PC-3 (cell line): ENCODE data around the gene CATSPERB. TPM values are rescaled to one million over a fixed set of nuclear protein-coding genes. Genes with fewer than 3 reads are reported as not detected.

Experiments
- ATAC-seq: fragments of 200-7000 bp; cut with Tn5 transposase; 2 replicates; pipeline ENCODE4 v1.9.1; 2020; ENCODE audit warnings: mild to moderate bottlenecking, moderate library complexity
- BruUV-seq: library from RNA; stranded (reverse); fragments of 400-500 nt; replicated peaks from 2 replicates; lab custom pipeline; 2021; lab: Mats Ljungman, UMichigan
- CTCF ChIA-PET: fragments of 300-600 bp; sonication (Branson Sonifier 250); formaldehyde crosslinking; loops from one replicate; lab custom pipeline; 2022; ENCODE audit warnings: antibody characterized with exemption; lab: Charles Lee
- POLR2A ChIA-PET: fragments of 300-600 bp; sonication (Branson Sonifier 250); formaldehyde crosslinking; loops from one replicate; lab custom pipeline; 2022; ENCODE audit warnings: antibody characterized with exemption; ENCODE audit not compliant: unreplicated experiment; lab: Charles Lee
- DNase-seq: peaks from one replicate; pipeline ENCODE4 v3.0.0-alpha.2; 2015
- H2AFZ ChIP-seq: fragments of 300-600 bp; sonication (generic); 2 replicates; pipeline ENCODE4 v1.6.0; 2016; ENCODE audit warnings: antibody characterized with exemption, low read length
- H3F3A ChIP-seq: fragments of 300-600 bp; sonication (generic); one replicate; pipeline ENCODE4 v1.6.0; 2017; ENCODE audit warnings: antibody characterized with exemption, low read length, control low read depth, mild to moderate bottlenecking; ENCODE audit not compliant: unreplicated experiment
- H3K27ac ChIP-seq: fragments of 300-600 bp; sonication (generic); 2 replicates; pipeline ENCODE4 v1.5.1; 2016; ENCODE audit warnings: mild to moderate bottlenecking, low read length
- H3K27me3 ChIP-seq: fragments of 300-600 bp; sonication (generic); 2 replicates; pipeline ENCODE4 v1.6.1; 2016; ENCODE audit warnings: low read length, mixed read lengths
- H3K36me3 ChIP-seq: fragments of 300-600 bp; sonication (generic); 2 replicates; pipeline ENCODE4 v1.6.1; 2016; ENCODE audit warnings: low read depth, mixed run types, low read length, mixed read lengths
- H3K4me1 ChIP-seq: fragments of 300-600 bp; sonication (generic); 2 replicates; pipeline ENCODE4 v1.5.1; 2016; ENCODE audit warnings: low read length; ENCODE audit not compliant: insufficient read depth
- H3K4me2 ChIP-seq: fragments of 300-600 bp; sonication (generic); 2 replicates; pipeline ENCODE4 v1.6.0; 2016; ENCODE audit warnings: low read length
- H3K4me3 ChIP-seq: fragments of 300-600 bp; sonication (generic); 2 replicates; pipeline ENCODE4 v1.5.1; 2016; ENCODE audit warnings: mild to moderate bottlenecking, low read length, mixed read lengths
- H3K79me2 ChIP-seq: fragments of 300-600 bp; sonication (generic); 2 replicates; pipeline ENCODE4 v1.6.1; 2017; ENCODE audit warnings: low read length, mixed read lengths
- H3K9ac ChIP-seq: fragments of 300-600 bp; sonication (generic); 2 replicates; pipeline ENCODE4 v1.6.0; 2016; ENCODE audit warnings: mild to moderate bottlenecking, low read length
- H3K9me2 ChIP-seq: fragments of 300-600 bp; sonication (generic); replicated peaks from 2 replicates; pipeline ENCODE4 v1.6.1; 2016; ENCODE audit warnings: mixed run types, low read length, mixed read lengths
- H3K9me3 ChIP-seq: fragments of 300-600 bp; sonication (generic); 2 replicates; pipeline ENCODE4 v1.6.1; 2016; ENCODE audit warnings: low read length, mixed read lengths
- H4K20me1 ChIP-seq: fragments of 300-600 bp; sonication (generic); 2 replicates; pipeline ENCODE4 v1.6.1; 2016; ENCODE audit warnings: low read length, mixed read lengths
- CTCF ChIP-seq: fragments of 300-600 bp; sonication (generic); conservative IDR thresholded peaks from 2 replicates; pipeline ENCODE4 v1.5.1; 2017; ENCODE audit warnings: antibody characterized with exemption, low read depth, mild to moderate bottlenecking, low read length
- EZH2 ChIP-seq: fragments of 300-600 bp; sonication (generic); IDR thresholded peaks from one replicate; pipeline ENCODE4 v1.6.1; 2017; ENCODE audit warnings: antibody characterized with exemption, mild to moderate bottlenecking, low read length; ENCODE audit not compliant: unreplicated experiment
- EZH2phosphoT487 ChIP-seq: fragments of 300-600 bp; sonication (generic); IDR thresholded peaks from 2 replicates; pipeline ENCODE4 v1.6.1; 2018; ENCODE audit warnings: mild to moderate bottlenecking, antibody characterized with exemption, low read length, borderline replicate concordance
- intact Hi-C: fragments of 100-400 bp; cut with micrococcal nuclease; formaldehyde crosslinking; loops from 2 replicates; pipeline ENCODE4 v1.9.0; 2023
- total RNA-seq: library from RNA; depleted of rRNA; stranded (reverse); fragments of >200 nt; gene quantifications from 2 replicates; pipeline ENCODE4 v1.2.3, GENCODE V29; 2014

The CATSPERB gene
- total RNA-seq, 1 experiment from 2014 or later, result not detected

- Histone ChIP-seq H3F3A (no peaks in the 10 kb centered on the region), H2AFZ (no peak overlapping the region), H3K27me3 (peaks cover 27% of the 10 kb centered on the region), H3K4me1 (no peaks in the 10 kb centered on the region), H3K9me3 (no peaks in the 10 kb centered on the region), H4K20me1 (no peaks in the 10 kb centered on the region), H3K9ac (no peak overlapping the region), H3K4me2 (no peak overlapping the region), H3K79me2 (no peaks in the 10 kb centered on the region), H3K9me2 (no peaks in the 10 kb centered on the region), H3K4me3 (no peak overlapping the region), H3K27ac (no peak overlapping the region), H3K36me3 (no peaks in the 10 kb centered on the region)
- ChIA-PET POLR2A (no interaction called here), CTCF (no interaction called here)
- TF ChIP-seq EZH2, result no peak
- TF ChIP-seq CTCF, result no peak
- TF ChIP-seq EZH2phosphoT487, result no peak
- no TSS peak for BruUV-seq
- ATAC-seq (no peak), DNase-seq (no peak)
- intact Hi-C loops, result no loop called here
Measured at GRCh38 chr14:91719839-91720238, 12.0 kb downstream of the CATSPERB start.

DNA sequence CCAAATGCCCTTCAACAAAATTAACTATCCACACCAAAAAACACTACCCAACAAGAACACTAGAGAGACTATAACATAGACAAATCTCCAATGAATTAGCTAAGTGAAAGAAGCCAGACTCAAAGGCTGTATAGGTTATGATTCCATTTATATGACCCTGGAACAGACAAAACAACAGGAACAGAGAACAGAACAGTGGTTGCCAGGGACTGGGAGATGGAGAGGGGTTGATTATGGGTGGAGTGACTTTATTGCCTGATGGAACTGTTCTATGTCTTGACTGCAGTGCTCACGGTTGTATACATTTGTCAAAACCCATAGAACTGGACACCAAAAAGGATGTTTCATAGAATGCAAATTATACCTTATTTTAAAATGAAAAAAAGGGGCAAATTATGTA, 14.9 kb downstream of the CATSPERB start:
- no peak overlapping the region for H2AFZ ChIP-seq
- no peak overlapping the region for H3K4me2 ChIP-seq
- H3K4me1 ChIP-seq, result no peaks in the 10 kb centered on the region
- ChIA-PET CTCF (no interaction called here), POLR2A (no interaction called here)
- H3K79me2 ChIP-seq, result no peaks in the 10 kb centered on the region
- BruUV-seq, result no TSS peak
- H3K27me3 ChIP-seq, result peaks cover 21% of the 10 kb centered on the region
- TF ChIP-seq CTCF (no peak), EZH2 (no peak), EZH2phosphoT487 (no peak)
- no peaks in the 10 kb centered on the region for H3K9me3 ChIP-seq
- intact Hi-C loops, result no loop called here
- no peaks in the 10 kb centered on the region for H4K20me1 ChIP-seq
- no peaks in the 10 kb centered on the region for H3K36me3 ChIP-seq
- ATAC-seq (no peak), DNase-seq (no peak)
- no peak overlapping the region for H3K4me3 ChIP-seq
- no peaks in the 10 kb centered on the region for H3K9me2 ChIP-seq
- H3F3A ChIP-seq, result no peaks in the 10 kb centered on the region
- no peak overlapping the region for H3K27ac ChIP-seq
- no peak overlapping the region for H3K9ac ChIP-seq

DNA sequence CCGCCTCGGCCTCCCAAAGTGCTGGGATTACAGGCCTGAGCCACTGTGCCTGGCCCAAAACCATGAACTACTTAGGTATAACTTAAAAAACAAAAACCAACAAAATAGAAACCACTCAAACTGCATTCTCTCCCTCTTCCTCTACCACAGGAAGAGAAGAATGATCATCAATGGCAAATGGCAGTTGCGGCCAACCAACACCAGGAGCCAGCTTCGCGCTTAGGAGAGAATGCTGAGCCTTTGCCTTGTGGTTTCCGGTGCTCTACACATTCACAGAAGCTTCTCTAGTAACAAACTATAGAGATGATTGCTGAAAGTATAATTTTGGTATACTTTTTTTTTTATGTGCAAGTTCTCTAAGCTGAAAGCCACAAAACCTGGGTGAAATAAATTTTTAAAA, 17.1 kb downstream of the CATSPERB start:
- ChIA-PET POLR2A (no interaction called here), CTCF (interaction anchor here (0.7 kb wide), 1 partner anchor 282 kb away, joined by 3 read pairs; no protein-coding TSS in a partner anchor)
- DNase-seq (no peak), ATAC-seq (no peak)
- Histone ChIP-seq H3K9me3 (no peaks in the 10 kb centered on the region), H3K36me3 (no peaks in the 10 kb centered on the region), H3K4me1 (no peaks in the 10 kb centered on the region), H3K27me3 (peaks cover 19% of the 10 kb centered on the region; the same call in 1 of the 2 replicates), H3K27ac (no peak overlapping the region), H3F3A (no peaks in the 10 kb centered on the region), H3K4me3 (no peak overlapping the region), H3K4me2 (no peak overlapping the region), H2AFZ (no peak overlapping the region), H4K20me1 (no peaks in the 10 kb centered on the region), H3K9ac (no peak overlapping the region), H3K79me2 (no peaks in the 10 kb centered on the region), H3K9me2 (no peaks in the 10 kb centered on the region)
- intact Hi-C loops, result no loop called here
- no TSS peak for BruUV-seq
- TF ChIP-seq CTCF, result 0 out of 2 replicates have a peak, but pooled peaks have one; percentile 21
- no peak for TF ChIP-seq EZH2phosphoT487
- TF ChIP-seq EZH2, result no peak
